ENCODE data around the gene CTBP2.
A peak's percentile ranks its signal among the peaks of the same experiment; 100 is the strongest.
"Not testable (repeated sequence)": the region's sequence is repeated elsewhere in the genome, so short reads cannot be mapped to it uniquely, and the experiment has no call there.

The CTBP2 gene

DNA sequence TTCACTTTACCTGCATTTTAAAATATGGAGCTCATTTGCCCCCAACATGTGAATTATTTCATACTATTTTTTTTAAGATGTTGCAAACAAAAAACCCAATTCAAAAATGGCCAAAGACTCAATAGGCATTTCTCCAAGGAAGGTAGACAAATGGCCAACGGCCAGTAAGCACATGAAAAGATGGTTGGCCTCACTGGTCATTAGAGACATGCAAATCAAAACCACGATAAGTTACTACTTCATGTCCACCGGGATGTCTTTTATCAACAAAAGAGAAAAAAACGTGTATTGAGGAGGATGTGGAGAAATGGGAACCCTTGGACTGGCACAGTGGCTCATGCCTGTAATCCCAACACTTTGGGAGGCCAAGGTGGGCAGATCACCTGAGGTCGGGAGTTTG is 3.4 kb upstream of the CTBP2 start:
- no peak overlapping the region for H3K9ac ChIP-seq (ENCODE audit: low read depth, low read length)
- H3K4me1 ChIP-seq (ENCODE audit: control insufficient read depth, insufficient read depth, low read length), result peaks cover 6% of the 10 kb centered on the region
- peaks cover 6% of the 10 kb centered on the region for H3K27me3 ChIP-seq (ENCODE audit: control insufficient read depth, insufficient read depth, low read length)

DNA sequence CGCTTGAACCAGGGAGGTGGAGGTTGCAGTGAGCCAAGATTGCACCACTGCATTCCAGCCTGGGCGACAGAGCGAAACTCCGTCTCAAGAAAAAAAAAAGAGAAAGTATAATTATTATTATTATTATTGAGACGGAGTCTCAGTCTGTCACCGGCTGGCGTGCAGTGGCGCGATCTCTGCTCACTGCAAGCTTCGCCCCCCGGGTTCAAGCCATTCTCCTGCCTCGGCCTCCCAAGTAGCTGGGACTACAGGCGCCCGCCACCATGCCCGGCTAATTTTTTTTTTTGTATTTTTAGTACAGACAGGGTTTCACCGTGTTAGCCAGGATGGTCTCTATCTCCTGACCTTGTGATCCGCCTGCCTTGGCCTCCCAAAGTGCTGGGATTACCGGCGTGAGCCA is 2.9 kb upstream of the CTBP2 start:
- H3K4me1 ChIP-seq (ENCODE audit: control insufficient read depth, insufficient read depth, low read length); H3K4me2 ChIP-seq (ENCODE audit: low read length); H3K27me3 ChIP-seq (ENCODE audit: control insufficient read depth, insufficient read depth, low read length); H3K36me3 ChIP-seq (ENCODE audit: insufficient read depth, low read length); H3K4me3 ChIP-seq (ENCODE audit: low read length); H3K9ac ChIP-seq (ENCODE audit: low read depth, low read length); H3K9me3 ChIP-seq (replicated peaks; ENCODE audit: low read length): not testable (repeated sequence)

More for the DNA sequence above, 3.4 kb upstream of the CTBP2 start:
- Histone ChIP-seq H3K4me2 (ENCODE audit: low read length) (no peak overlapping the region), H3K4me3 (ENCODE audit: low read length) (no peak overlapping the region), H3K9me3 (replicated peaks; ENCODE audit: low read length) (no peaks in the 10 kb centered on the region), H3K36me3 (ENCODE audit: insufficient read depth, low read length) (no peaks in the 10 kb centered on the region)

DNA sequence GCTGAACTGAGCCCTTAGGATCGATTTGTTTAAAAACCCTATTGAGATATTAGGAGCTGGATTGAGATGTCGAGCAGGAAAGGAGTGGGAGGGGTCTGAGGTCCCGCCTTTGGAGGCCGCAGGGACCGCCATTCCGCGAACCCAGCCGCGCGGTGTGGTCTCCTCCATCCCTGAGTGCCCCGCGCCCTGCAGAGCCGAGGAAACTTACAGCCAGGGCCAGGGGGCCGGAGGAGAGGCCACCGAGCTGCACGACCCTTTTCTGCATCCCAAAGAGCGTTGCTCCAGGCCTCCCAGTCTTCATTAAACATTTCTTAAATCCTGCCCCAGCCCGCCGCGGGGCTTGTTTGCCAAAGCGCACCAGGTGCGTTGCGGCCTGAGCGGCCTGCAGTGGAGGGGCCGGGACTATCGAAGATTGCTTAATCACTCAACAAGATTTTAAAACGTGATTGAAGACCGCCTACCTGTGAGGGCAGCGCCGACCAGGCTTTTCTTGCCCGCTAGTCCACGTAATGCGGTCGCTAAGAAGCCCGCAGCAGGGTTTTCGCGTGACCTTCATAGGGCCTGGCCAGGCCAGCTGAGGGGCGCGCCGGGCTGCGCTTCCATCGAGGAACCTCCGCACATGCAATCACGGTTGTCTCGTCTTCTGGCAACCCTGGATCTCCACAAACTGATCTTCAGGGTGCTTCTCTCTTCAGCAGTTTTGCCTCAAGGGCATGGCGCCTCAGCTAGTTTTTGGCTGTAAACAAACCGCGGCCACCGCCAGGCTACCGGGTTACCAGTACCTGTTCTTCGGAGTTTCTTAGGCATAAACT is 2.0 kb upstream of the CTBP2 start:
- Histone ChIP-seq H3K36me3 (ENCODE audit: insufficient read depth, low read length) (no peaks in the 10 kb centered on the region), H3K9ac (ENCODE audit: low read depth, low read length) (peak overlapping the region; percentile 85), H3K4me2 (ENCODE audit: low read length) (peak overlapping the region; percentile 99), H3K4me3 (ENCODE audit: low read length) (peak overlapping the region; percentile 80), H3K27me3 (ENCODE audit: control insufficient read depth, insufficient read depth, low read length) (no peaks in the 10 kb centered on the region), H3K9me3 (replicated peaks; ENCODE audit: low read length) (no peaks in the 10 kb centered on the region), H3K4me1 (ENCODE audit: control insufficient read depth, insufficient read depth, low read length) (peaks cover 11% of the 10 kb centered on the region)

GRCh38 chr10:125161707-125162119 is 1.4 kb upstream of the CTBP2 start:
- peak overlapping the region; percentile 99 for H3K4me2 ChIP-seq (ENCODE audit: low read length)
- H3K9me3 ChIP-seq (replicated peaks; ENCODE audit: low read length), result no peaks in the 10 kb centered on the region
- peaks cover 17% of the 10 kb centered on the region for H3K4me1 ChIP-seq (ENCODE audit: control insufficient read depth, insufficient read depth, low read length)
- peak overlapping the region; percentile 85 for H3K9ac ChIP-seq (ENCODE audit: low read depth, low read length)
- no peaks in the 10 kb centered on the region for H3K36me3 ChIP-seq (ENCODE audit: insufficient read depth, low read length)
- no peaks in the 10 kb centered on the region for H3K27me3 ChIP-seq (ENCODE audit: control insufficient read depth, insufficient read depth, low read length)
- peak overlapping the region; percentile 80 for H3K4me3 ChIP-seq (ENCODE audit: low read length)

GRCh38 chr10:125160856-125161706 is 718 bp upstream of the CTBP2 start:
- H3K36me3 ChIP-seq (ENCODE audit: insufficient read depth, low read length), result no peaks in the 10 kb centered on the region
- no peaks in the 10 kb centered on the region for H3K9me3 ChIP-seq (replicated peaks; ENCODE audit: low read length)

DNA sequence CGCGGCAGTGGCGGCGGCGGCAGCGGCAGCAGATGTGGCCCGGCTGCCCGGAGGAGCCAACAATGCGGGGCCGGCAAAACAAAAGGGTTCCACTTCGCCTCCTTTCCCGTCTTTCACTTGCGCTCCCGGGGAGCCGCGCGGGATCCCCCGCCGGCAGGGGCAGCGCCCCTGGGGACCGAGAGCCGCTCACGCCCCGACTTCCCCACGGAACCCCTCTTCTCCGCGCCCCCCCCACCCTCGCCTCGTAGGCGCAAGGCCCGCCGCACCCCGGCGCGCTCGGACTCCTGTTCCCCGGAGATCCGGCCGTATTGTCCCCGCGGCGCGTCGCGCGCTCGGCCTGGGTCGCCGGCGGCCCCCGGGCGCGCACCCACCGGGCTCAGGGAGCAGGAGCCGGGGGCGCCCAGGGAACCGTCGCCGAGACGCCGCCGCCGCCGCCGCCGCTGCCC is 854 bp downstream of the CTBP2 start:
- H3K9ac ChIP-seq (ENCODE audit: low read depth, low read length), result peak overlapping the region; percentile 89
- H3K36me3 ChIP-seq (ENCODE audit: insufficient read depth, low read length), result no peaks in the 10 kb centered on the region
- H3K4me2 ChIP-seq (ENCODE audit: low read length), result peak overlapping the region; percentile 66
- H3K27me3 ChIP-seq (ENCODE audit: control insufficient read depth, insufficient read depth, low read length), result no peaks in the 10 kb centered on the region
- H3K9me3 ChIP-seq (replicated peaks; ENCODE audit: low read length), result no peaks in the 10 kb centered on the region
- H3K4me1 ChIP-seq (ENCODE audit: control insufficient read depth, insufficient read depth, low read length), result peaks cover 39% of the 10 kb centered on the region
- H3K4me3 ChIP-seq (ENCODE audit: low read length), result peak overlapping the region; percentile 85

More at GRCh38 chr10:125160856-125161706, 718 bp upstream of the CTBP2 start:
- H3K4me1 ChIP-seq (ENCODE audit: control insufficient read depth, insufficient read depth, low read length), result peaks cover 23% of the 10 kb centered on the region
- H3K4me2 ChIP-seq (ENCODE audit: low read length), result peak overlapping the region; percentile 99
- H3K9ac ChIP-seq (ENCODE audit: low read depth, low read length), result peak overlapping the region; percentile 85
- H3K4me3 ChIP-seq (ENCODE audit: low read length), result peak overlapping the region; percentile 80
- no peaks in the 10 kb centered on the region for H3K27me3 ChIP-seq (ENCODE audit: control insufficient read depth, insufficient read depth, low read length)

GRCh38 chr10:125158601-125159485 is 1.5 kb downstream of the CTBP2 start:
- Histone ChIP-seq H3K36me3 (ENCODE audit: insufficient read depth, low read length) (no peaks in the 10 kb centered on the region), H3K9ac (ENCODE audit: low read depth, low read length) (peak overlapping the region; percentile 95), H3K27me3 (ENCODE audit: control insufficient read depth, insufficient read depth, low read length) (no peaks in the 10 kb centered on the region), H3K9me3 (replicated peaks; ENCODE audit: low read length) (no peaks in the 10 kb centered on the region), H3K4me1 (ENCODE audit: control insufficient read depth, insufficient read depth, low read length) (peaks cover 46% of the 10 kb centered on the region), H3K4me3 (ENCODE audit: low read length) (peak overlapping the region; percentile 85), H3K4me2 (ENCODE audit: low read length) (peak overlapping the region; percentile 91)

DNA sequence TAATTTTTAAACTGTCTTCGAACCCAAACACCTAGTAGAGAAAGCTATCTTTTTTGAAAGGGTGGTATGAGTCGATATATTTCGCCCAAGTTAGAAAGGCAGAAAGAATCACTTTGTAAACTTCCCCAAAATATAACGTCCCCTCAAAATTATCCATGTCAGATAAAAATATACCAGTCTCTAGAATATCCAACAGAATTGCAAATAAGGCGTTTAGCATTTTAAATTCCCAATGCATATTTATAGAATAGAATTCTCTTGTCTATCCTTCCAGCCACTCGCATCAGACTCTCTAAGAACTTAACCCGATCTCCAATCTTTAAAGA is 2.1 kb downstream of the CTBP2 start:
- Histone ChIP-seq H3K9me3 (replicated peaks; ENCODE audit: low read length) (no peaks in the 10 kb centered on the region), H3K9ac (ENCODE audit: low read depth, low read length) (peak overlapping the region; percentile 95), H3K27me3 (ENCODE audit: control insufficient read depth, insufficient read depth, low read length) (no peaks in the 10 kb centered on the region), H3K4me1 (ENCODE audit: control insufficient read depth, insufficient read depth, low read length) (peaks cover 52% of the 10 kb centered on the region), H3K4me3 (ENCODE audit: low read length) (peak overlapping the region; percentile 75), H3K4me2 (ENCODE audit: low read length) (peak overlapping the region; percentile 91), H3K36me3 (ENCODE audit: insufficient read depth, low read length) (no peaks in the 10 kb centered on the region)

DNA sequence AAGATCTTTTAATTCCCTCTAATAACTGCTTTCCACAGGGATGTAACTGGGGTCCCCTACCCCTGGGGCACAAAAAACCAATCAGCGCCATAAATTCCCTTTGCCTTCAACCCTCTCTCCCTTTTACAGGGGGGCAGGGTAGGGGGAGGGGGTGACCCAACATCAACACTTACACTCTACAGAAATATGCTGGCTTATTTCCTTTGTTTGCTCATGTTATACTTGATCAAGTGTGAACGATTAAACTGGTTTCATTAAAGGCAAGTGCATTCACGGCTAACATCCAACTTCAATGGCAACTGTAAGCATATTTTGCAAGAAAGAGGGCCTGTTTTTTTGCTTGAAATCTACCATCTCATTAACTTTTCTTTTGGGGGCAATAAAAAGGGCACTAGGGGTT is 2.9 kb downstream of the CTBP2 start:
- H3K9ac ChIP-seq (ENCODE audit: low read depth, low read length), result peak overlapping the region; percentile 95
- H3K4me2 ChIP-seq (ENCODE audit: low read length), result peak overlapping the region; percentile 91
- H3K4me3 ChIP-seq (ENCODE audit: low read length), result peak overlapping the region; percentile 75

GRCh38 chr10:125156739-125157480 is 3.5 kb downstream of the CTBP2 start:
- Histone ChIP-seq H3K4me3 (ENCODE audit: low read length) (peak overlapping the region; percentile 75), H3K9ac (ENCODE audit: low read depth, low read length) (peak overlapping the region; percentile 95)

More for the DNA sequence above, 2.9 kb downstream of the CTBP2 start:
- H3K36me3 ChIP-seq (ENCODE audit: insufficient read depth, low read length), result no peaks in the 10 kb centered on the region
- H3K9me3 ChIP-seq (replicated peaks; ENCODE audit: low read length), result no peaks in the 10 kb centered on the region
- H3K4me1 ChIP-seq (ENCODE audit: control insufficient read depth, insufficient read depth, low read length), result peaks cover 59% of the 10 kb centered on the region
- H3K27me3 ChIP-seq (ENCODE audit: control insufficient read depth, insufficient read depth, low read length), result no peaks in the 10 kb centered on the region

More at GRCh38 chr10:125156739-125157480, 3.5 kb downstream of the CTBP2 start:
- peaks cover 60% of the 10 kb centered on the region for H3K4me1 ChIP-seq (ENCODE audit: control insufficient read depth, insufficient read depth, low read length)
- peak overlapping the region; percentile 91 for H3K4me2 ChIP-seq (ENCODE audit: low read length)
- H3K27me3 ChIP-seq (ENCODE audit: control insufficient read depth, insufficient read depth, low read length), result no peaks in the 10 kb centered on the region
- H3K9me3 ChIP-seq (replicated peaks; ENCODE audit: low read length), result no peaks in the 10 kb centered on the region
- H3K36me3 ChIP-seq (ENCODE audit: insufficient read depth, low read length), result no peaks in the 10 kb centered on the region
